GM12878 (cell line): ENCODE data around the gene LRRC39. TPM values are rescaled to one million over a fixed set of nuclear protein-coding genes. Genes with fewer than 3 reads are reported as not detected.

ENCODE experiments used
- ATAC-seq: fragments of 200-7000 bp; cut with Tn5 transposase; 3 replicates; pipeline ENCODE4 v1.9.1; 2020; ENCODE audit warnings: mild to moderate bottlenecking, moderate library complexity
- BruUV-seq: library from RNA; stranded (reverse); fragments of 400-500 nt; replicated peaks from 2 replicates; lab custom pipeline; 2021; lab: Mats Ljungman, UMichigan
- CTCF ChIA-PET: fragments of 300-600 bp; sonication (Branson Sonifier 250); formaldehyde crosslinking; extraction: SDS; loops from one replicate; lab custom pipeline; 2021; ENCODE audit warnings: inconsistent platforms; lab: Yijun Ruan, JAX
- POLR2A ChIA-PET: fragments of 350-600 bp; formaldehyde crosslinking; extraction: SDS; loops from one replicate; lab custom pipeline; 2021; ENCODE audit warnings: inconsistent platforms; lab: Charles Lee
- RAD21 ChIA-PET: fragments of 300-600 bp; sonication (Branson Sonifier 250); formaldehyde crosslinking; loops from one replicate; lab custom pipeline; 2023; ENCODE audit warnings: antibody characterized with exemption; ENCODE audit not compliant: unreplicated experiment; lab: Charles Lee
- SMC1A ChIA-PET: fragments of 300-600 bp; sonication (Branson Sonifier 250); formaldehyde crosslinking; loops from one replicate; lab custom pipeline; 2023; ENCODE audit not compliant: unreplicated experiment, uncharacterized antibody; lab: Charles Lee
- DNase-seq: peaks from one replicate; pipeline ENCODE4 v3.0.0-alpha.2; 2011; ENCODE audit warnings: low read depth, low spot score
- FAIRE-seq: peaks from 3 replicates; lab custom pipeline; 2011; peaks lifted over from hg19 to GRCh38; lab: Jason Lieb, UNC
- H2AFZ ChIP-seq: 2 replicates; pipeline ENCODE4 v1.6.0; 2011; ENCODE audit warnings: low read depth, low read length, control low read depth; ENCODE audit not compliant: control insufficient read depth
- H3K27ac ChIP-seq: 2 replicates; pipeline ENCODE4 v1.5.1; 2011; ENCODE audit warnings: control low read depth; ENCODE audit not compliant: control insufficient read depth, insufficient read depth
- H3K27me3 ChIP-seq, 2 experiments: replicated peaks in 1 of 2; 2 replicates each; pipeline versions ENCODE4 v1.6.0 to v1.6.1; 2011; ENCODE audit warnings: low read length in 1 of 2; ENCODE audit not compliant: control insufficient read depth in 2 of 2, insufficient read depth in 2 of 2
- H3K36me3 ChIP-seq, 2 experiments: 2 replicates each; pipeline ENCODE4 v1.5.1; 2011; ENCODE audit warnings: low read length in 1 of 2; ENCODE audit not compliant: control insufficient read depth in 2 of 2, insufficient read depth in 2 of 2
- H3K4me1 ChIP-seq: 2 replicates; pipeline ENCODE4 v1.6.1; 2011; ENCODE audit warnings: mild to moderate bottlenecking, low read length, moderate library complexity, mixed read lengths; ENCODE audit not compliant: control insufficient read depth, insufficient read depth
- H3K4me2 ChIP-seq: 2 replicates; pipeline ENCODE4 v1.6.0; 2011; ENCODE audit warnings: control low read depth; ENCODE audit not compliant: control insufficient read depth, insufficient read depth
- H3K4me3 ChIP-seq: fragments of 200-600 bp; sonication (generic); 2 replicates; pipeline ENCODE4 v1.5.1; 2016
- H3K79me2 ChIP-seq: 2 replicates; pipeline ENCODE4 v1.6.0; 2011; ENCODE audit warnings: low read length; ENCODE audit not compliant: control insufficient read depth, insufficient read depth
- H3K9ac ChIP-seq: 2 replicates; pipeline ENCODE4 v1.8.0; 2011; ENCODE audit warnings: low read length, control low read depth, mixed read lengths; ENCODE audit not compliant: control insufficient read depth, insufficient read depth
- H3K9me3 ChIP-seq: replicated peaks from 3 replicates; pipeline ENCODE4 v1.5.1; 2011; ENCODE audit warnings: mild to moderate bottlenecking, low read length; ENCODE audit not compliant: control insufficient read depth, insufficient read depth
- H4K20me1 ChIP-seq: 2 replicates; pipeline ENCODE4 v1.6.0; 2011; ENCODE audit not compliant: control insufficient read depth, insufficient read depth
- EZH2 ChIP-seq: IDR thresholded peaks from 2 replicates; pipeline ENCODE4 v1.6.1; 2012; ENCODE audit warnings: low read depth, mild to moderate bottlenecking, control low read depth, inconsistent platforms, low read length, borderline replicate concordance; ENCODE audit not compliant: control insufficient read depth
- FOXK2 ChIP-seq: fragments of 450-650 bp; IDR thresholded peaks from 2 replicates; pipeline ENCODE4 v1.6.1; 2017; ENCODE audit warnings: mild to moderate bottlenecking, moderate library complexity
- GABPA ChIP-seq: IDR thresholded peaks from 2 replicates; pipeline ENCODE4 v1.6.1; 2014; ENCODE audit warnings: antibody characterized with exemption, low read depth, mild to moderate bottlenecking, inconsistent platforms
- IKZF1 ChIP-seq: fragments of 450-650 bp; conservative IDR thresholded peaks from 2 replicates; pipeline ENCODE4 v1.6.1; 2017; ENCODE audit warnings: antibody characterized with exemption, mild to moderate bottlenecking
- MTA2 ChIP-seq: fragments of 450-650 bp; IDR thresholded peaks from 2 replicates; pipeline ENCODE4 v1.6.1; 2016; ENCODE audit warnings: low read depth, mild to moderate bottlenecking, moderate library complexity
- WGBS: methylation state at CpG from one replicate; pipeline ENCODE4 v1.1.6; 2016; ENCODE audit warnings: low lambda C conversion rate; ENCODE audit not compliant: insufficient replicate concordance, insufficient coverage; ENCODE audit errors: missing lambda C conversion rate; 5-methylcytosine and 5-hydroxymethylcytosine counted together
- in situ Hi-C: fragments of 300-500 bp; cut with MboI; formaldehyde crosslinking; loops from 9 replicates; pipeline ENCODE4 v1.14.3; 2018; ENCODE audit warnings: mixed read lengths
- intact Hi-C: fragments of 100-400 bp; cut with micrococcal nuclease; formaldehyde crosslinking; loops from one replicate; pipeline ENCODE4 v1.14.2; 2022; ENCODE audit not compliant: unreplicated experiment
- polyA plus RNA-seq, 11 experiments: library from polyadenylated mRNA; depleted of rRNA in 4 of 11; unstranded in 6 of 11; stranded (reverse) in 5 of 11; fragments of >200 nt; fragmentation: Nextera tagmentation in 4 of 11; fragmentation: Illumina TruSeq in 1 of 11; extraction: Ambion mirVana in 4 of 11; extraction: Trizol in 1 of 11; gene quantifications; 1 replicate in 1 of 11; 2 replicates in 10 of 11; pipeline versions ENCODE4 v1.2.1 to v1.2.3, GENCODE V29; 2011 to 2016; ENCODE audit warnings: inconsistent platforms in 2 of 11, missing spikeins in 2 of 11, low read depth in 1 of 11
- total RNA-seq, 4 experiments: library from RNA; depleted of rRNA in 3 of 4; stranded (reverse); fragments of >200 nt in 3 of 4; fragmentation: Illumina TruSeq in 1 of 4; extraction: Trizol in 1 of 4; gene quantifications; 2 replicates each; pipeline versions ENCODE4 v1.2.1 to v1.2.3, GENCODE V29; 2013 to 2021
- TF ChIP-seq, protein P1 (sequence below): fragments of 450-650 bp; IDR thresholded peaks from 2 replicates; pipeline ENCODE4 v1.6.1; 2017; ENCODE audit warnings: low read depth, mild to moderate bottlenecking, moderate library complexity

Gene LRRC39
- total and polyA plus RNA-seq, 10 of the 15 experiments (the other 5 are each of a cell fraction or from before 2014, with no cell fraction given) = 0.23 to 1.1 (median 0.56) TPM

DNA sequence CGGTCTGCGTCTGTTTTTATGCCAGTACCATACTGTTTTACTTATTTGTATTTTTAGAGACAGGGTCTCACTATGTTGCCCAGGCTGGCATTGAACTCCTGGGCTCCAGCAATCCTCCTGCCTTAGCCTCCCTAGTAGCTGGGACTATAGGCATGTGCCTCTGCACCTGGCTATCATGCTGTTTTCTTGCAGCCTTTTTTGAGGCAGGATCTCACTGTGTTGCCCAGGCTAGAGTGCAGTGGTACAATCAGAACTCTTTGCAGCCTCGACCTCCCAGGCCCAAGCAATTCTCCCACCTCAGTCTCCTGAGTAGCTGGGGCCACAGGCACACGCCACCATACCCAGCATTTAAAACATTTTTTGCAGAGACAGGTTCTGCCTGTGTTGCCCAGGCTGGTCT, 5.3 kb upstream of the LRRC39 start:
- CTCF ChIA-PET = no interaction called here
- RAD21 ChIA-PET = no interaction called here

DNA sequence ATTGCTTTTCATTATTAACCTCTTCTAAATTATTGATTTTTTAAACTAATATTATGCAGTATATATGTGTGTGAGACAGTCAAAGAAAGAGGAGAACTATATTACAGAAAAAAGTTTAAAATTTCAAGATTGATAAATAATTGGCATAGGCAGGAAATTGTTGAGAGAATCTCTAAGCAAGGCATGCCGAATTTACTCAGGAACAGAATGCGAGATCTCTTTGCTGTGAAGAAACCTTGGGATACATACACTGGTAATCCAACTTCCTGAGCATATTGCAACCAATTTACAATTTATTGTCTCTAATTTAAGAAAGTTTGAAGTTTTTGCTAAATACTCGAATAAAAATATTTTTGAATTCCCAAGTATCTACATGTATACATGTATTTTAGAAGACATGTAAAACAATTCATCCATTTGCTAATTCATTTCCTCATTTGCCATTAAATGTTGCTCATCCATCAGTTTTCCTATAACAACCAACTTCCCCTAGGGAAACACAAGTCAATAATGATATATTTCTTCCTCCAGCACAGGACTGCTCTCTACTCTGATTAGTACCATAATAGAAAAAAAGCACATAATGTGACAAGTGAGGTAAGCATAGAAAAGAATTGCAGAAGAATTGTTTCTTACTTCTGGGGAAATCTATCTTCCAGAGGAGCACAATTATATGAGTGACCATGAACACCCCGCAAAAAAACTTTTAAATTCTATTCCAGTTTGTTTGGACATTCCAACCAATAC, 588 bp downstream of the LRRC39 start:
- POLR2A ChIA-PET = no interaction called here
- Histone ChIP-seq H3K9me3 (no peaks in the 10 kb centered on the region), H3K4me3 (no peak overlapping the region), H3K4me2 (no peak overlapping the region), H3K36me3 (no peaks in the 10 kb centered on the region), H2AFZ (no peak overlapping the region), H3K79me2 (no peaks in the 10 kb centered on the region)
- ATAC-seq = no peak
- DNase-seq = no peak
- RAD21 ChIA-PET = no interaction called here
- TF ChIP-seq IKZF1 (no peak), GABPA (no peak)
- TF ChIP-seq, all 136 proteins: peak for 0
- Histone ChIP-seq H3K9ac (no peak overlapping the region), H4K20me1 (no peaks in the 10 kb centered on the region), H3K27me3 (no peaks in the 10 kb centered on the region), H3K27ac (no peak overlapping the region), H3K4me1 (no peaks in the 10 kb centered on the region)
- whole genome bisulfite sequencing = 80% methylated on average over 4 of the region's 4 CpGs
- no TSS peak for BruUV-seq
- in situ Hi-C loops (no loop called here), intact Hi-C loops (no loop called here)
- ChIA-PET SMC1A (no interaction called here), CTCF (no interaction called here)
- FAIRE-seq = no peak

More for the DNA sequence above, 5.3 kb upstream of the LRRC39 start:
- FAIRE-seq (no peak), DNase-seq (no peak)
- BruUV-seq = no TSS peak
- Histone ChIP-seq H3K9me3 (no peaks in the 10 kb centered on the region; the same call in 2 of the 3 replicates), H3K4me3 (no peak overlapping the region), H3K36me3 (no peaks in the 10 kb centered on the region), H2AFZ (no peak overlapping the region), H3K27ac (no peak overlapping the region), H3K9ac (no peak overlapping the region), H4K20me1 (no peaks in the 10 kb centered on the region)
- ChIA-PET SMC1A (interaction anchor here (1.0 kb wide), 1 partner anchor 16 kb away, joined by 3 read pairs; no protein-coding TSS in a partner anchor), POLR2A (interaction anchor here (0.6 kb wide), 1 partner anchor 43 kb away, joined by 3 read pairs; no protein-coding TSS in a partner anchor)
- in situ Hi-C loops = no loop called here
- 100% methylated on average over 4 of the region's 4 CpGs for WGBS
- no peak for TF ChIP-seq MTA2
- no peak for TF ChIP-seq EZH2
- TF ChIP-seq, protein P1, sequence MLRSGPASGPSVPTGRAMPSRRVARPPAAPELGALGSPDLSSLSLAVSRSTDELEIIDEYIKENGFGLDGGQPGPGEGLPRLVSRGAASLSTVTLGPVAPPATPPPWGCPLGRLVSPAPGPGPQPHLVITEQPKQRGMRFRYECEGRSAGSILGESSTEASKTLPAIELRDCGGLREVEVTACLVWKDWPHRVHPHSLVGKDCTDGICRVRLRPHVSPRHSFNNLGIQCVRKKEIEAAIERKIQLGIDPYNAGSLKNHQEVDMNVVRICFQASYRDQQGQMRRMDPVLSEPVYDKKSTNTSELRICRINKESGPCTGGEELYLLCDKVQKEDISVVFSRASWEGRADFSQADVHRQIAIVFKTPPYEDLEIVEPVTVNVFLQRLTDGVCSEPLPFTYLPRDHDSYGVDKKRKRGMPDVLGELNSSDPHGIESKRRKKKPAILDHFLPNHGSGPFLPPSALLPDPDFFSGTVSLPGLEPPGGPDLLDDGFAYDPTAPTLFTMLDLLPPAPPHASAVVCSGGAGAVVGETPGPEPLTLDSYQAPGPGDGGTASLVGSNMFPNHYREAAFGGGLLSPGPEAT = no peak
- TF ChIP-seq FOXK2 = no peak
- TF ChIP-seq, all 136 proteins: peak for 0
- intact Hi-C loops = no loop called here
- H3K4me1 ChIP-seq = no peaks in the 10 kb centered on the region
- H3K79me2 ChIP-seq = no peaks in the 10 kb centered on the region
- no peak for ATAC-seq
- no peaks in the 10 kb centered on the region for H3K27me3 ChIP-seq
- H3K4me2 ChIP-seq = no peak overlapping the region
